Fibroblast of mammary gland (primary cell): ENCODE results near the gene CPED1.

Experiments
- DNase-seq: peaks from one replicate; pipeline ENCODE4 v3.0.0-alpha.2; 2010; ENCODE audit warnings: low read depth
- H3K4me3 ChIP-seq: 2 replicates; pipeline ENCODE4 v1.5.1; 2011; ENCODE audit warnings: low read depth, mild to moderate bottlenecking, low read length, moderate library complexity; ENCODE audit not compliant: control insufficient read depth
- CTCF ChIP-seq: conservative IDR thresholded peaks from 2 replicates; pipeline ENCODE4 v1.5.1; 2011; ENCODE audit warnings: low read depth, low read length, inconsistent platforms; ENCODE audit not compliant: control insufficient read depth, insufficient read depth

CPED1 gene

GRCh38 chr7:120947980-120948379 lies 40.5 kb upstream of the CPED1 start:
- H3K4me3 ChIP-seq, result no peak overlapping the region
- no peak for TF ChIP-seq CTCF
- no peak for DNase-seq

GRCh38 chr7:120949393-120949911 lies 39.1 kb upstream of the CPED1 start:
- H3K4me3 ChIP-seq, result peak overlapping the region; percentile 91
- no peak for TF ChIP-seq CTCF
- DNase-seq, result no peak

GRCh38 chr7:120949998-120950538 lies 38.4 kb upstream of the CPED1 start:
- no peak for DNase-seq
- TF ChIP-seq CTCF, result no peak
- H3K4me3 ChIP-seq, result peak overlapping the region; percentile 91

GRCh38 chr7:120950539-120951308 lies 37.8 kb upstream of the CPED1 start, which contains the start of gene ING3:
Gene ING3 (plus strand): TSS chr7:120950777. CDS start chr7:120950897, 120 bp downstream.
- no peak for TF ChIP-seq CTCF
- peak within 1 kb of the TSS; percentile 91 for H3K4me3 ChIP-seq
- DNase-seq, result peak; percentile 96

GRCh38 chr7:120951309-120951699 lies 37.2 kb upstream of the CPED1 start:
- H3K4me3 ChIP-seq, result peak overlapping the region; percentile 91
- no peak for TF ChIP-seq CTCF
- no peak for DNase-seq

- TF ChIP-seq CTCF, result no peak
- peak overlapping the region; percentile 91 for H3K4me3 ChIP-seq
- DNase-seq, result no peak
Measured at GRCh38 chr7:120951826-120952225, 36.7 kb upstream of the CPED1 start.
